Chondrocyte (in vitro differentiated cells): ENCODE measurements around the gene TEAD1. TPM values are rescaled to one million over a fixed set of nuclear protein-coding genes. Genes with fewer than 3 reads are reported as not detected.

Experiments used
- DNase-seq: peaks from one replicate; pipeline ENCODE4 v3.0.0; 2021; ENCODE audit warnings: mixed read lengths, low spot score
- H3K27ac Mint-ChIP-seq: one replicate; pipeline ENCODE4 v1.8.0; 2021; ENCODE audit warnings: mild to moderate bottlenecking, moderate library complexity, mixed read lengths; ENCODE audit not compliant: unreplicated experiment
- H3K27me3 Mint-ChIP-seq: 2 replicates; pipeline ENCODE4 v1.8.0; 2021; ENCODE audit warnings: low read depth, mixed read lengths
- H3K36me3 Mint-ChIP-seq: 2 replicates; pipeline ENCODE4 v1.8.0; 2021; ENCODE audit warnings: low read depth, mixed read lengths
- H3K4me1 Mint-ChIP-seq: 2 replicates; pipeline ENCODE4 v1.8.0; 2021; ENCODE audit warnings: low read depth, mild to moderate bottlenecking, mixed read lengths
- H3K4me3 Mint-ChIP-seq: one replicate; pipeline ENCODE4 v1.8.0; 2021; ENCODE audit warnings: mild to moderate bottlenecking, moderate library complexity, mixed read lengths; ENCODE audit not compliant: unreplicated experiment
- H3K9me3 Mint-ChIP-seq: 2 replicates; pipeline ENCODE4 v1.8.0; 2021; ENCODE audit warnings: low read depth, mixed read lengths
- CTCF ChIP-seq: fragments of 200-600 bp; sonication (generic); IDR thresholded peaks from 2 replicates; pipeline ENCODE4 v1.5.0; 2021; ENCODE audit warnings: antibody characterized with exemption, mild to moderate bottlenecking, moderate library complexity
- total RNA-seq: library from RNA; stranded (reverse); gene quantifications from 3 replicates; pipeline ENCODE4 v1.2.1, GENCODE V29; 2021

Gene TEAD1
- total RNA-seq, 1 donor from 2014 or later, result 137 TPM

- Mint-ChIP-seq H3K4me1 (peaks cover 75% of the 10 kb centered on the region), H3K4me3 (no peak overlapping the region), H3K36me3 (peaks cover 2% of the 10 kb centered on the region), H3K27ac (no peak overlapping the region), H3K27me3 (no peaks in the 10 kb centered on the region), H3K9me3 (no peaks in the 10 kb centered on the region)
- TF ChIP-seq CTCF, result no peak
- no peak for DNase-seq
Measured at GRCh38 chr11:12789596-12790215, 115.5 kb downstream of the TEAD1 start.

GRCh38 chr11:12790861-12791616 is 116.8 kb downstream of the TEAD1 start:
- TF ChIP-seq CTCF, result no peak
- H3K9me3 Mint-ChIP-seq, result no peaks in the 10 kb centered on the region
- no peaks in the 10 kb centered on the region for H3K27me3 Mint-ChIP-seq
- peaks cover 78% of the 10 kb centered on the region for H3K4me1 Mint-ChIP-seq
- peak overlapping the region; percentile 38 for H3K27ac Mint-ChIP-seq
- H3K36me3 Mint-ChIP-seq, result peaks cover 3% of the 10 kb centered on the region
- H3K4me3 Mint-ChIP-seq, result no peak overlapping the region
- no peak for DNase-seq

- Mint-ChIP-seq H3K9me3 (no peaks in the 10 kb centered on the region), H3K36me3 (peaks cover 1% of the 10 kb centered on the region), H3K27ac (no peak overlapping the region), H3K4me1 (peaks cover 72% of the 10 kb centered on the region), H3K27me3 (no peaks in the 10 kb centered on the region), H3K4me3 (no peak overlapping the region)
- no peak for DNase-seq
- no peak for TF ChIP-seq CTCF
Measured at GRCh38 chr11:12792018-12792417, 117.8 kb downstream of the TEAD1 start.

GRCh38 chr11:12792590-12792989 is 118.4 kb downstream of the TEAD1 start:
- no peak for TF ChIP-seq CTCF
- peaks cover 69% of the 10 kb centered on the region for H3K4me1 Mint-ChIP-seq
- peak overlapping the region; percentile 61 for H3K27ac Mint-ChIP-seq
- H3K4me3 Mint-ChIP-seq, result no peak overlapping the region
- H3K36me3 Mint-ChIP-seq, result peaks cover 3% of the 10 kb centered on the region
- H3K27me3 Mint-ChIP-seq, result no peaks in the 10 kb centered on the region
- DNase-seq, result no peak
- H3K9me3 Mint-ChIP-seq, result no peaks in the 10 kb centered on the region

- no peak for DNase-seq
- H3K9me3 Mint-ChIP-seq, result no peaks in the 10 kb centered on the region
- peak overlapping the region; percentile 64 for H3K27ac Mint-ChIP-seq
- no peak for TF ChIP-seq CTCF
- no peak overlapping the region for H3K4me3 Mint-ChIP-seq
- H3K36me3 Mint-ChIP-seq, result peaks cover 5% of the 10 kb centered on the region
- H3K4me1 Mint-ChIP-seq, result peaks cover 69% of the 10 kb centered on the region
- H3K27me3 Mint-ChIP-seq, result no peaks in the 10 kb centered on the region
Measured at GRCh38 chr11:12793065-12793464, 118.8 kb downstream of the TEAD1 start.
